T-helper 9 cell (primary cell): ENCODE data around the gene FADD.
"Not testable (repeated sequence)": the region's sequence is repeated elsewhere in the genome, so short reads cannot be mapped to it uniquely, and the experiment has no call there.

Experiments
- DNase-seq: peaks from one replicate; pipeline ENCODE4 v3.0.0-alpha.2; 2020

The FADD gene

GRCh38 chr11:70182266-70182665 is 20.8 kb upstream of the FADD start:
- DNase-seq: no peak

- no peak for DNase-seq
Measured at GRCh38 chr11:70183032-70183431, 20.1 kb upstream of the FADD start.

- no peak for DNase-seq
Measured at GRCh38 chr11:70183483-70184176, 19.5 kb upstream of the FADD start.

- DNase-seq: no peak
Measured at GRCh38 chr11:70184396-70184795, 18.7 kb upstream of the FADD start.

GRCh38 chr11:70185348-70186055 is 17.6 kb upstream of the FADD start:
- no peak for DNase-seq

- no peak for DNase-seq
Measured at GRCh38 chr11:70186420-70186819, 16.7 kb upstream of the FADD start.

GRCh38 chr11:70186936-70187335 is 16.2 kb upstream of the FADD start:
- no peak for DNase-seq

- no peak for DNase-seq
Measured at GRCh38 chr11:70187771-70188170, 15.3 kb upstream of the FADD start.

GRCh38 chr11:70189622-70190021 is 13.5 kb upstream of the FADD start:
- DNase-seq: no peak

GRCh38 chr11:70191495-70192140 is 11.5 kb upstream of the FADD start:
- peak; percentile 35 for DNase-seq

- no peak for DNase-seq
Measured at GRCh38 chr11:70192666-70193410, 10.3 kb upstream of the FADD start.

GRCh38 chr11:70193411-70194292 is 9.4 kb upstream of the FADD start:
- no peak for DNase-seq

GRCh38 chr11:70194792-70195791 is 8.0 kb upstream of the FADD start:
- no peak for DNase-seq

- DNase-seq: no peak
Measured at GRCh38 chr11:70200212-70200844, 2.8 kb upstream of the FADD start.

- not testable (repeated sequence) for DNase-seq
Measured at GRCh38 chr11:70201047-70201446, 2.0 kb upstream of the FADD start.

GRCh38 chr11:70201882-70202861 is 924 bp upstream of the FADD start:
- no peak for DNase-seq

GRCh38 chr11:70203751-70204465 is 812 bp downstream of the FADD start:
- peak; percentile 89 for DNase-seq

- DNase-seq: no peak
Measured at GRCh38 chr11:70204466-70204799, 1.3 kb downstream of the FADD start.
